K562 (cell line): ENCODE results near the gene RNF112. TPM values are rescaled to one million over a fixed set of nuclear protein-coding genes. Genes with fewer than 3 reads are reported as not detected.

Source experiments
- DDX20 ChIP-seq: fragments of 450-650 bp; IDR thresholded peaks from 2 replicates; pipeline ENCODE4 v1.6.1; 2016; ENCODE audit warnings: missing genetic modification characterization, low read depth, mild to moderate bottlenecking, missing compliant biosample characterization, moderate library complexity
- EGR1 ChIP-seq: fragments of 450-650 bp; conservative IDR thresholded peaks from 2 replicates; pipeline ENCODE4 v1.6.1; 2017; ENCODE audit warnings: mild to moderate bottlenecking
- FUS ChIP-seq: fragments of 200-400 bp; formaldehyde crosslinking; optimal IDR thresholded peaks from 2 replicates; pipeline ENCODE3; 2017; ENCODE audit warnings: low read depth, low read length
- HDAC1 ChIP-seq, 2 experiments: fragments of 450-650 bp; IDR thresholded peaks; 2 replicates each; pipeline ENCODE4 v1.6.1; 2016 to 2017; ENCODE audit warnings: inconsistent platforms in 1 of 2, mild to moderate bottlenecking in 1 of 2, moderate library complexity in 1 of 2
- HDAC3 ChIP-seq: fragments of 450-650 bp; IDR thresholded peaks from 2 replicates; pipeline ENCODE4 v1.6.1; 2018; ENCODE audit warnings: borderline replicate concordance, mild to moderate bottlenecking, moderate library complexity; ENCODE audit not compliant: partially characterized antibody
- IRF2 ChIP-seq: sonication (generic); formaldehyde crosslinking; IDR thresholded peaks from 2 replicates; pipeline ENCODE4 v1.8.1; 2022; ENCODE audit warnings: mild to moderate bottlenecking, missing genetic modification reagents
- KAT8 ChIP-seq: fragments of 450-650 bp; IDR thresholded peaks from 2 replicates; pipeline ENCODE4 v1.6.1; 2016; ENCODE audit warnings: low read depth, mild to moderate bottlenecking
- L3MBTL2 ChIP-seq: fragments of 450-650 bp; IDR thresholded peaks from 2 replicates; pipeline ENCODE4 v1.6.1; 2016; ENCODE audit warnings: mild to moderate bottlenecking, moderate library complexity
- PHF8 ChIP-seq: fragments of 200-600 bp; sonication (generic); IDR thresholded peaks from 2 replicates; pipeline ENCODE4 v1.6.1; 2012; ENCODE audit warnings: mixed run types, mild to moderate bottlenecking, inconsistent platforms, low read length, moderate library complexity, borderline replicate concordance
- PTBP1 ChIP-seq: fragments of 200-400 bp; formaldehyde crosslinking; IDR thresholded peaks from 2 replicates; pipeline ENCODE4 v1.6.1; 2017; ENCODE audit warnings: low read depth, low read length
- RBM39 ChIP-seq: fragments of 200-400 bp; formaldehyde crosslinking; optimal IDR thresholded peaks from 2 replicates; pipeline ENCODE3; 2018; ENCODE audit warnings: low read depth, low read length
- TEAD4 ChIP-seq, 2 experiments: sonication (generic) in 1 of 2; formaldehyde crosslinking in 1 of 2; IDR thresholded peaks; 2 replicates each; pipeline versions ENCODE4 v1.6.1 to v1.8.0; 2012 to 2022; ENCODE audit warnings: borderline replicate concordance in 1 of 2, inconsistent platforms in 1 of 2, low read length in 1 of 2, mild to moderate bottlenecking in 1 of 2, missing genetic modification reagents in 1 of 2
- XRCC4 ChIP-seq: IDR thresholded peaks from one replicate; pipeline ENCODE4 v1.6.1; 2011; ENCODE audit not compliant: insufficient read depth, insufficient read length; ENCODE audit errors: extremely low read depth
- ZNF57 ChIP-seq: fragments of 450-650 bp; formaldehyde crosslinking; IDR thresholded peaks from 2 replicates; pipeline ENCODE4 v1.4.0; 2020; ENCODE audit warnings: mild to moderate bottlenecking, moderate library complexity
- ZNF77 ChIP-seq: fragments of 250-450 bp; sonication (Bioruptor Pico); IDR thresholded peaks from 2 replicates; pipeline ENCODE4 v1.5.0; 2020
- ZNF79 ChIP-seq: fragments of 250-450 bp; sonication (Bioruptor Pico); IDR thresholded peaks from 2 replicates; pipeline ENCODE4 v1.4.0; 2020; ENCODE audit warnings: low read depth, mild to moderate bottlenecking, moderate library complexity
- polyA plus RNA-seq, 8 experiments: library from polyadenylated mRNA; depleted of rRNA in 4 of 8; stranded (reverse) in 5 of 8; unstranded in 3 of 8; fragments of >200 nt; fragmentation: Nextera tagmentation in 2 of 8; fragmentation: Illumina TruSeq in 1 of 8; extraction: Ambion mirVana in 2 of 8; extraction: Trizol in 1 of 8; gene quantifications; 2 replicates each; pipeline versions ENCODE4 v1.2.1 to v1.2.3, GENCODE V29; 2011 to 2014; ENCODE audit warnings: inconsistent platforms in 1 of 8, missing spikeins in 1 of 8
- total RNA-seq, 7 experiments: library from RNA; depleted of rRNA in 6 of 7; stranded (reverse); fragments of >200 nt in 6 of 7; fragmentation: Illumina TruSeq in 2 of 7; extraction: Trizol in 2 of 7; gene quantifications; 2 replicates each; pipeline versions ENCODE4 v1.2.1 to v1.2.3, GENCODE V29; 2011 to 2021; ENCODE audit warnings: low replicate concordance in 1 of 7
- TF ChIP-seq, protein P1 (sequence below): IDR thresholded peaks from 2 replicates; pipeline ENCODE4 v1.6.1; 2016; ENCODE audit warnings: missing genetic modification characterization, missing compliant biosample characterization
- TF ChIP-seq, protein P2 (sequence below): fragments of 450-650 bp; formaldehyde crosslinking; IDR thresholded peaks from 2 replicates; pipeline ENCODE4 v1.4.0; 2020; ENCODE audit warnings: mild to moderate bottlenecking, moderate library complexity
- TF ChIP-seq, protein P3 (sequence below): sonication (generic); formaldehyde crosslinking; IDR thresholded peaks from 2 replicates; pipeline ENCODE4 v1.5.0; 2020; ENCODE audit warnings: missing genetic modification reagents
- TF ChIP-seq, protein P4 (sequence below): fragments of 450-650 bp; IDR thresholded peaks from 2 replicates; pipeline ENCODE4 v1.6.1; 2017; ENCODE audit warnings: antibody characterized with exemption, mild to moderate bottlenecking

RNF112 gene
- total and polyA plus RNA-seq, 9 of the 15 experiments (the other 6 are each of a cell fraction or from before 2014, with no cell fraction given) = 0.05 TPM; not detected in 8

DNA sequence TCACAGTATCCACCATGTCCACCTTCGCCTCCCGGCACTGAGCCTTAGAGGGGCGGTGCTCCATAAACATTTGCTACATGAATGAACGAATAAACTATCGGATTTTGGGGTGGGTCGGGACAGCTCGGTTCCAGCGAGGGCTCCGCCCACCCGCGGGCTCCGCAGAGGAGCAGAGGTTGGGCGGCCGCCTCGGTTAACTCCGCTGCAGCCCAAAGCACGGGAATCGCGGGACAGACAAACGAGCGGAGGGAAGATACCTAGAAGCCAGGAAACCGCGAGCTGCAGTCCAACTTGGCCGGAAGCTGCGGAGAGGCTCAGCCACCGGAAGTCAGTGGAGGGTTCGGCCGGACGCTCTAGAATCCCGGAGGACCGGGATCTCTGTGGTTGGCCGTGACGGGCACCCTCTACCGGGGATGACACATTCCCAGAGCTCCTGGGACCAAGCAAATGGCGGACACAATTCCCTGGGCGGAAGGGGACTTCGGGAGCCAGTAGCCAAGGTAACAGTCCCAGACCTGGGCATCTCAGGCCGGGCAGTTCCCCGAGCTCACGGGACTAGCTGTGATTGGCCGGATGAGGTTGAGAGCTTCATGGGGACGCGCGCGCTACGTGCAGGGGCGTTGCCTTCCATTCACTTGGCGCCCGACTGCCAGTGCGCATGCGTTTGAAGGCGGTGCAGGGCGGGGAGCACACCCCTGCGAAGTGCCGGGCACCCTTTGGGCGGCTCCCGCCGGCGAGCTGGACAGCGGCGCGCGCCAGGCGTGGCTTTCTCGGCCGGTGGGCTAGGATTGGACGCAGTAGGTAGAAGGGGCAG lies 33.2 kb upstream of the RNF112 start (continued):
- TF ChIP-seq, protein P1, sequence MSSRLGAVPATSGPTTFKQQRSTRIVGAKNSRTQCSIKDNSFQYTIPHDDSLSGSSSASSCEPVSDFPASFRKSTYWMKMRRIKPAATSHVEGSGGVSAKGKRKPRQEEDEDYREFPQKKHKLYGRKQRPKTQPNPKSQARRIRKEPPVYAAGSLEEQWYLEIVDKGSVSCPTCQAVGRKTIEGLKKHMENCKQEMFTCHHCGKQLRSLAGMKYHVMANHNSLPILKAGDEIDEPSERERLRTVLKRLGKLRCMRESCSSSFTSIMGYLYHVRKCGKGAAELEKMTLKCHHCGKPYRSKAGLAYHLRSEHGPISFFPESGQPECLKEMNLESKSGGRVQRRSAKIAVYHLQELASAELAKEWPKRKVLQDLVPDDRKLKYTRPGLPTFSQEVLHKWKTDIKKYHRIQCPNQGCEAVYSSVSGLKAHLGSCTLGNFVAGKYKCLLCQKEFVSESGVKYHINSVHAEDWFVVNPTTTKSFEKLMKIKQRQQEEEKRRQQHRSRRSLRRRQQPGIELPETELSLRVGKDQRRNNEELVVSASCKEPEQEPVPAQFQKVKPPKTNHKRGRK (tag) = no peak
- no peak for TF ChIP-seq TEAD4 (IDR thresholded peaks at IDR 0.05; ENCODE audit: low read length)
- no peak for TF ChIP-seq TEAD4 (CRISPR knock-in tag; IDR thresholded peaks at IDR 0.05; ENCODE audit: borderline replicate concordance)
- TF ChIP-seq RBM39 = no peak
- TF ChIP-seq ZNF79 = no peak
- TF ChIP-seq, protein P2, sequence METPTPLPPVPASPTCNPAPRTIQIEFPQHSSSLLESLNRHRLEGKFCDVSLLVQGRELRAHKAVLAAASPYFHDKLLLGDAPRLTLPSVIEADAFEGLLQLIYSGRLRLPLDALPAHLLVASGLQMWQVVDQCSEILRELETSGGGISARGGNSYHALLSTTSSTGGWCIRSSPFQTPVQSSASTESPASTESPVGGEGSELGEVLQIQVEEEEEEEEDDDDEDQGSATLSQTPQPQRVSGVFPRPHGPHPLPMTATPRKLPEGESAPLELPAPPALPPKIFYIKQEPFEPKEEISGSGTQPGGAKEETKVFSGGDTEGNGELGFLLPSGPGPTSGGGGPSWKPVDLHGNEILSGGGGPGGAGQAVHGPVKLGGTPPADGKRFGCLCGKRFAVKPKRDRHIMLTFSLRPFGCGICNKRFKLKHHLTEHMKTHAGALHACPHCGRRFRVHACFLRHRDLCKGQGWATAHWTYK (CRISPR knock-in tag) = peak; percentile 30; the same call in 1 of the 2 replicates
- TF ChIP-seq, protein P3, sequence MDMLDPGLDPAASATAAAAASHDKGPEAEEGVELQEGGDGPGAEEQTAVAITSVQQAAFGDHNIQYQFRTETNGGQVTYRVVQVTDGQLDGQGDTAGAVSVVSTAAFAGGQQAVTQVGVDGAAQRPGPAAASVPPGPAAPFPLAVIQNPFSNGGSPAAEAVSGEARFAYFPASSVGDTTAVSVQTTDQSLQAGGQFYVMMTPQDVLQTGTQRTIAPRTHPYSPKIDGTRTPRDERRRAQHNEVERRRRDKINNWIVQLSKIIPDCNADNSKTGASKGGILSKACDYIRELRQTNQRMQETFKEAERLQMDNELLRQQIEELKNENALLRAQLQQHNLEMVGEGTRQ (CRISPR knock-in tag) = no peak
- no peak for TF ChIP-seq FUS
- no peak for TF ChIP-seq ZNF57 (CRISPR knock-in tag)
- no peak for TF ChIP-seq KAT8
- peak; percentile 70; the same call in 1 of the 2 replicates for TF ChIP-seq PHF8
- TF ChIP-seq, protein P4, sequence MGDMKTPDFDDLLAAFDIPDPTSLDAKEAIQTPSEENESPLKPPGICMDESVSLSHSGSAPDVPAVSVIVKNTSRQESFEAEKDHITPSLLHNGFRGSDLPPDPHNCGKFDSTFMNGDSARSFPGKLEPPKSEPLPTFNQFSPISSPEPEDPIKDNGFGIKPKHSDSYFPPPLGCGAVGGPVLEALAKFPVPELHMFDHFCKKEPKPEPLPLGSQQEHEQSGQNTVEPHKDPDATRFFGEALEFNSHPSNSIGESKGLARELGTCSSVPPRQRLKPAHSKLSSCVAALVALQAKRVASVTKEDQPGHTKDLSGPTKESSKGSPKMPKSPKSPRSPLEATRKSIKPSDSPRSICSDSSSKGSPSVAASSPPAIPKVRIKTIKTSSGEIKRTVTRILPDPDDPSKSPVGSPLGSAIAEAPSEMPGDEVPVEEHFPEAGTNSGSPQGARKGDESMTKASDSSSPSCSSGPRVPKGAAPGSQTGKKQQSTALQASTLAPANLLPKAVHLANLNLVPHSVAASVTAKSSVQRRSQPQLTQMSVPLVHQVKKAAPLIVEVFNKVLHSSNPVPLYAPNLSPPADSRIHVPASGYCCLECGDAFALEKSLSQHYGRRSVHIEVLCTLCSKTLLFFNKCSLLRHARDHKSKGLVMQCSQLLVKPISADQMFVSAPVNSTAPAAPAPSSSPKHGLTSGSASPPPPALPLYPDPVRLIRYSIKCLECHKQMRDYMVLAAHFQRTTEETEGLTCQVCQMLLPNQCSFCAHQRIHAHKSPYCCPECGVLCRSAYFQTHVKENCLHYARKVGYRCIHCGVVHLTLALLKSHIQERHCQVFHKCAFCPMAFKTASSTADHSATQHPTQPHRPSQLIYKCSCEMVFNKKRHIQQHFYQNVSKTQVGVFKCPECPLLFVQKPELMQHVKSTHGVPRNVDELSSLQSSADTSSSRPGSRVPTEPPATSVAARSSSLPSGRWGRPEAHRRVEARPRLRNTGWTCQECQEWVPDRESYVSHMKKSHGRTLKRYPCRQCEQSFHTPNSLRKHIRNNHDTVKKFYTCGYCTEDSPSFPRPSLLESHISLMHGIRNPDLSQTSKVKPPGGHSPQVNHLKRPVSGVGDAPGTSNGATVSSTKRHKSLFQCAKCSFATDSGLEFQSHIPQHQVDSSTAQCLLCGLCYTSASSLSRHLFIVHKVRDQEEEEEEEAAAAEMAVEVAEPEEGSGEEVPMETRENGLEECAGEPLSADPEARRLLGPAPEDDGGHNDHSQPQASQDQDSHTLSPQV = no peak
- TF ChIP-seq HDAC1 (IDR thresholded peaks at IDR 0.05) = no peak
- TF ChIP-seq ZNF77 (CRISPR knock-in tag) = no peak
- peak; percentile 31; the same call in 1 of the 2 replicates for TF ChIP-seq L3MBTL2
- TF ChIP-seq IRF2 (CRISPR knock-in tag) = no peak
- TF ChIP-seq DDX20 (tag) = no peak
- no peak for TF ChIP-seq XRCC4
- no peak for TF ChIP-seq HDAC3
- no peak for TF ChIP-seq PTBP1
- TF ChIP-seq EGR1 = no peak
